GM08714 (cell line): Measurements from ENCODE around the gene MAD1L1.

Source experiments
- H3K4me3 ChIP-seq: fragments of 200-500 bp; sonication (Bioruptor generic); 2 replicates; pipeline ENCODE4 v1.5.1; 2014; ENCODE audit warnings: mild to moderate bottlenecking, low read length, inconsistent platforms
- ZNF274 ChIP-seq: IDR thresholded peaks from 2 replicates; pipeline ENCODE4 v1.6.1; 2012; ENCODE audit warnings: mild to moderate bottlenecking, low read depth, low read length

The MAD1L1 gene

GRCh38 chr7:1859266-1860035 lies 373.3 kb downstream of the MAD1L1 start:
- no peak for TF ChIP-seq ZNF274
- no peak overlapping the region for H3K4me3 ChIP-seq

GRCh38 chr7:1858435-1859265 lies 374.1 kb downstream of the MAD1L1 start:
- no peak overlapping the region for H3K4me3 ChIP-seq
- no peak for TF ChIP-seq ZNF274

GRCh38 chr7:1857487-1858421 lies 375.0 kb downstream of the MAD1L1 start:
- H3K4me3 ChIP-seq = no peak overlapping the region
- TF ChIP-seq ZNF274 = no peak

GRCh38 chr7:1856888-1857441 lies 375.8 kb downstream of the MAD1L1 start:
- TF ChIP-seq ZNF274 = no peak
- H3K4me3 ChIP-seq = no peak overlapping the region

DNA sequence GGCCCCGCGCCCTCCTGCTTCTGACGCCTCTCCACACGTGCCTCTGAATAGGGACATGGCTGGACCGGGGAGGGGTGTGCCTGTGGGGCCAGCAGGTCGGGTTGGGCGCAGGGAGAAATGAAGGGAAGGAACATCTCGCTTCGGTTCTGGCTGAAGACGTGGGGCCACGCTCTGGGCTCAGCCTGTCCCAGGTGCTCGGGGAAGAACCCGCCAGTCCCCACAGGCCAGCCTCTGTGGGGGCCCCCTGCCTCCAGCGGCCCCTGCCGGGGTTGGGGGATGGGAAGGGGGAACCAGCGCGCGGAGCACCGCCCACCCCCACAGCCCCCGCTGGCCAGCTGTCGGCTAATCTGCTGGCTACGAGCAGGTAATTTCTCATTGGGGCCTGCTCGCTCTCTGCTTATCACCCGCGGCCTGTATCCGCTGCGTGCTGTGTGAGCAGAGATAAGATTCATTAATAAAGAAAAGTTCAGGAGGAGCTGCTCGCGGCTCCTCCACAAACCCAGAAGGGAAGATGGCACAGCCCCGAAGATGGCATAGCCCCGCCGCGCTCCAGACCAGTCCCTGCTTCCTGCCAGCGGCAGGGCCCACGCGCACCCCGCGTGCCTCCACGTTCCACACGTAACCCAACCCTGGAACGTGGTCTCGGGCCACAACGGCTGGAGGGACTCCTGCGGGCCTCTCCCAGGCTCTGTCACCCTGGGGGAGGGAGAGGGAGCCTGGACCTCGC lies 376.4 kb downstream of the MAD1L1 start:
- no peak for TF ChIP-seq ZNF274
- H3K4me3 ChIP-seq = no peak overlapping the region

DNA sequence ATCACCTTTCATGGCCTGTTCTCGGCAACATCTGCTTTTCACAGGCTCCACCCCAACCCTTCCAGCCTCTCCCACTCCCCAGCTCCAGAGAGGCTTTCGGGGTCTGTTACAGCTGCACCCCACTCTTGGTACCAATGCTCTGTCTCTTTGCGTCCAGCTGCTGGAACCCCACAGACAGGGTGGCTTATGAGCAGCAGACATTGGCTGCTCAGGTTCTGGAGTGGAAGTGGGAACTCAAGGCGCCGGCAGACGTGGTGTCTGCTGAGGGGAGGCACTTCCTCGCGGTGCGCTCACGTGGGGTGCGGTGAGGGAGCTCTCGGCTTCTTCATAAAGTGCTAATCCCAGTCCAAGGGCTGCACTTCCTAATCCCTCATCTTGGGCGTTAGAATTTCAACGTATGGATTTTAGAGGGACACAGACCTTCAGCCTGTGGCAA lies 377.0 kb downstream of the MAD1L1 start:
- no peak overlapping the region for H3K4me3 ChIP-seq
- TF ChIP-seq ZNF274 = no peak

DNA sequence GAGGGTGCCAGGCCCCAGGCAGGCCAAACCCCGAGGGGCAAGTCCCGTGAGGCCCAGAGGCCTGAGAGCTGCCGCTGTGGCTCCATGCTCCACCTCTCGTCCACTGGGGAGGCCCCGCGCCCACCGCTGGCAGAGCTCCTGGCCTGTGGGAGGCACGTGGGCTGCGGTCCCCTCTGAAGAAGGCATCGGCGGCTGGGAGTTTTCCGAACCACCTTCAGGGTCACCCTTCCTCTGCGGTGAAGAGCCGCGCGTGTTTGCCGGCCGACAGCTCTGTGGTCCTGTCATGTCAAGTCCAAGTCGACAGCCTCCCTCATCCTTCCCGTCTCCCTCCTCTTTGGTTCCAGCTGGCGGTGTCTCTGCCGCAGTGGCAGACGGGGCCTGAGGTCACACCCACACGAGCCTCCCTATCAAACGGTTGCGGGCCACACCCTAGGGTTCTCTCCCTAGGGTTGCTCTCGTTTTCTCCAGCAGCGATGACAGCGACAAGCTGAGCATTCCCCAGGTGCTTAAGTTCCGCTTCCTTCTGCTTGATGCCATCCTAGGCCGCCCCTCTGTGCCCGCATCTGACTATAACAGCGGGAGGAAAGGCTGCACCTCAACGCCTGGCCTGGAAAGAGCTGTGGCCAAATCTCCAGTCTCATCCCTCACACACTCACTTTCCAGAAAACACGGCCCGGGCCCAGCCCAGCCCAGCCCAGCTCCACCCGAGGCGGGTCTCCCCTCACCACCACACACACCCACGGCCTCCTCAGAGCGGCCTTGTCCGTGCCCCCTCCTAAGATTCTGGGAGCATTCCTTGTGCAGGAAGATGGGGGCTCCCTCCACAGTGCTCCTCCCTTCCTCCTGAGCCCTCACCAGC lies 377.6 kb downstream of the MAD1L1 start:
- no peak overlapping the region for H3K4me3 ChIP-seq
- no peak for TF ChIP-seq ZNF274

- TF ChIP-seq ZNF274 = no peak
- H3K4me3 ChIP-seq = no peak overlapping the region
Measured at GRCh38 chr7:1853986-1854865, 378.5 kb downstream of the MAD1L1 start.

- no peak for TF ChIP-seq ZNF274
- H3K4me3 ChIP-seq = no peak overlapping the region
Measured at GRCh38 chr7:1853431-1853985, 379.2 kb downstream of the MAD1L1 start.

GRCh38 chr7:1852517-1853430 lies 380.0 kb downstream of the MAD1L1 start:
- TF ChIP-seq ZNF274 = no peak
- H3K4me3 ChIP-seq = no peak overlapping the region
